A673 (cell line): ENCODE measurements around the gene FAM13A.

Experiments used
- CTCF ChIP-seq: fragments of 300-800, 200-600 bp; sonication (generic); conservative IDR thresholded peaks from 2 replicates; pipeline ENCODE4 v1.5.1; 2017; ENCODE audit warnings: low read depth, mild to moderate bottlenecking, antibody characterized with exemption, low read length, moderate library complexity, mixed read lengths
- EZH2 ChIP-seq: fragments of 200-600 bp; sonication (generic); IDR thresholded peaks from 2 replicates; pipeline ENCODE4 v1.6.1; 2017; ENCODE audit warnings: borderline replicate concordance, low read depth, mild to moderate bottlenecking, mixed read lengths, antibody characterized with exemption, low read length; ENCODE audit not compliant: poor library complexity, severe bottlenecking

- no peak for TF ChIP-seq CTCF
- TF ChIP-seq EZH2, result no peak
These were observed 375.8 kb downstream of the FAM13A start for GRCh38 chr4:88681209-88681608.
